Ovary (tissue), 10 donors: ENCODE results near the gene EFCAB14. TPM values are rescaled to one million over a fixed set of nuclear protein-coding genes. Genes with fewer than 3 reads are reported as not detected.
A peak's percentile ranks its signal among the peaks of the same experiment; 100 is the strongest.

Experiments used
- DNase-seq, 5 donors: peaks; one replicate each; pipeline ENCODE4 v3.0.0-alpha.2; 2019 to 2020
- H3K27ac ChIP-seq, 2 donors: fragments of 200-600 bp; one replicate each; pipeline versions ENCODE4 v1.5.1 to v1.8.0; 2019 to 2022
- H3K27me3 ChIP-seq: fragments of 200-600 bp; one replicate; pipeline ENCODE4 v1.8.0; 2022
- H3K36me3 ChIP-seq: fragments of 200-600 bp; sonication (generic); one replicate; pipeline ENCODE4 v1.5.1; 2019
- H3K4me1 ChIP-seq: one replicate; pipeline ENCODE4 v1.8.1; 2013; ENCODE audit warnings: mild to moderate bottlenecking, moderate library complexity; ENCODE audit not compliant: insufficient read depth
- H3K4me3 ChIP-seq: fragments of 200-600 bp; sonication (generic); one replicate; pipeline ENCODE4 v1.5.1; 2017
- H3K9me3 ChIP-seq, 2 donors: fragments of 200-600 bp in 1 of 2; sonication (generic) in 1 of 2; one replicate each; pipeline versions ENCODE4 v1.5.1 to v1.8.1; 2013 to 2019; ENCODE audit warnings: mild to moderate bottlenecking in 1 of 2, moderate library complexity in 1 of 2
- CTCF ChIP-seq, 3 donors: fragments of 450-650 bp in 2 of 3; fragments of 200-600 bp in 1 of 3; IDR thresholded peaks; one replicate each; pipeline versions ENCODE4 v1.5.1 to v1.8.0; 2016 to 2022; ENCODE audit warnings: antibody characterized with exemption in 3 of 3, mild to moderate bottlenecking in 1 of 3
- EP300 ChIP-seq: sonication (generic); formaldehyde crosslinking; IDR thresholded peaks from one replicate; pipeline ENCODE4 v1.6.1; 2017; ENCODE audit warnings: antibody characterized with exemption
- POLR2A ChIP-seq: fragments of 450-650 bp; IDR thresholded peaks from one replicate; pipeline ENCODE4 v1.6.1; 2017; ENCODE audit warnings: antibody characterized with exemption, mild to moderate bottlenecking, moderate library complexity
- WGBS, 3 donors: extraction: QIAGEN DNeasy Blood & Tissue Kit in 1 of 3; methylation state at CpG; one replicate each; pipeline versions ENCODE4 v1.1.5 to v1.1.7; 2013 to 2017; 5-methylcytosine and 5-hydroxymethylcytosine counted together
- intact Hi-C, 4 donors: fragments of 100-400 bp; cut with DNase I; formaldehyde crosslinking; loops; one replicate each; pipeline versions ENCODE4 v1.11.0 to v1.15.1; 2022 to 2023
- long read RNA-seq, 3 donors: library from polyadenylated mRNA in 2 of 3; unstranded in 2 of 3; transcript quantifications; one replicate each; pipeline ENCODE4 v2.0.0 and lab custom pipeline, GENCODE V29; 2021 to 2026
- polyA plus RNA-seq, 2 donors: library from polyadenylated mRNA; stranded (reverse); fragments of 200-250 nt in 1 of 2; fragments of 350-450 nt in 1 of 2; fragmentation: Illumina TruSeq in 1 of 2; extraction: RNeasy Lipid Tissue Mini Kit (QIAGEN cat#74804) in 1 of 2; gene quantifications; one replicate each; pipeline ENCODE4 v1.2.3, GENCODE V29; 2013 to 2014
- total RNA-seq, 7 donors: library from RNA; depleted of rRNA in 2 of 7; stranded (reverse); fragments of >200 nt in 2 of 7; fragmentation: NEBNext Ultra II Directional in 3 of 7; extraction: Animal tissue kit (Norgen Biotek cat#: 25700) in 3 of 7; gene quantifications; one replicate each; pipeline versions ENCODE4 v1.1.0 to v1.2.4, GENCODE V29; 2016 to 2023
- donor health status: DM: no; HTN: no; CAD: no; lungs with moderate emphysema.
- donor health status: DM: no; HTN: no; CAD: no.
- donor health status: Bipolar disorder and iron deficiency.
- donor health status: DM: yes; HTN: yes; CAD: no.
- donor health status: DM: no; HTN: no; CAD: no.
- donor health status: DM: yes; HTN: yes; CAD: no.

Gene EFCAB14
- total RNA-seq (10 to 100 TPM; 48.6 to 87.8 (median 77.4) TPM), polyA plus RNA-seq (10 to 100 TPM; 31.7 to 99.2 TPM)
- long read RNA-seq, donor 1, full-length matches to known transcripts: 105 of 283 reads
- long read RNA-seq, donor 1, partial matches to known transcripts: 122 of 283 reads
- long read RNA-seq, donor 1, other reads (novel, unspliced or antisense): 56 of 283 reads
- long read RNA-seq, donor 2, full-length matches to known transcripts: 7 of 17 reads
- long read RNA-seq, donor 2, partial matches to known transcripts: 10 of 17 reads
- long read RNA-seq, donor 2, other reads (novel, unspliced or antisense): 0 of 17 reads
- long read RNA-seq, donor 3, full-length matches to known transcripts: 104 of 149 reads
- long read RNA-seq, donor 3, partial matches to known transcripts: 11 of 149 reads
- long read RNA-seq, donor 3, other reads (novel, unspliced or antisense): 34 of 149 reads

- H3K4me3 ChIP-seq: peak within 1 kb of the TSS; percentile 96
- no peaks in the 10 kb centered on the region for H3K9me3 ChIP-seq
- H3K36me3 ChIP-seq: no peaks in the 10 kb centered on the region
- 0% methylated on average over 77 to 85 of the region's 85 CpGs for WGBS, 3 donors
- TF ChIP-seq POLR2A (peak; percentile 58), CTCF (IDR thresholded peaks at IDR 0.05) (no peak)
- DNase-seq: peak; percentile 93 to 98 (median 96)
- H3K4me1 ChIP-seq: peaks cover 6% of the 10 kb centered on the region
- intact Hi-C loops: no loop called here
- peak within 1 kb of the TSS; percentile 61 to 74 for H3K27ac ChIP-seq
- no peaks in the 10 kb centered on the region for H3K27me3 ChIP-seq
Observed at GRCh38 chr1:46718727-46719622, at the start of gene EFCAB14. Gene EFCAB14 (minus strand): TSS chr1:46719114. CDS start chr1:46718087, 1,027 bp downstream.

- H3K9me3 ChIP-seq: no peaks in the 10 kb centered on the region
- intact Hi-C loops: no loop called here
- no peak for DNase-seq
- no peaks in the 10 kb centered on the region for H3K4me1 ChIP-seq
- H3K4me3 ChIP-seq: no peak overlapping the region
- no peaks in the 10 kb centered on the region for H3K36me3 ChIP-seq
- 67 to 91% (median 75%) methylated on average over 5 of the region's 5 CpGs for WGBS, 3 donors
- H3K27me3 ChIP-seq: no peaks in the 10 kb centered on the region
- TF ChIP-seq CTCF (IDR thresholded peaks at IDR 0.05): no peak
- no peak for TF ChIP-seq EP300
- no peak for TF ChIP-seq POLR2A
- H3K27ac ChIP-seq: no peak overlapping the region
Observed at GRCh38 chr1:46768445-46768844, 49.5 kb upstream of the EFCAB14 start.

GRCh38 chr1:46767649-46768282 lies 48.9 kb upstream of the EFCAB14 start:
- intact Hi-C loops: no loop called here
- Histone ChIP-seq H3K27ac (no peak overlapping the region), H3K4me1 (no peaks in the 10 kb centered on the region), H3K27me3 (no peaks in the 10 kb centered on the region), H3K9me3 (no peaks in the 10 kb centered on the region), H3K4me3 (no peak overlapping the region), H3K36me3 (no peaks in the 10 kb centered on the region)
- 48 to 64% (median 54%) methylated on average over 4 of the region's 4 CpGs for whole genome bisulfite sequencing, 3 donors
- TF ChIP-seq EP300 (no peak), CTCF (IDR thresholded peaks at IDR 0.05) (no peak), POLR2A (no peak)
- DNase-seq: no peak

GRCh38 chr1:46764402-46764801 lies 45.5 kb upstream of the EFCAB14 start:
- WGBS, 3 donors: 65 to 84% (median 68%) methylated on average over 2 of the region's 2 CpGs
- no peaks in the 10 kb centered on the region for H3K9me3 ChIP-seq
- DNase-seq: no peak
- H3K27me3 ChIP-seq: no peaks in the 10 kb centered on the region
- no peaks in the 10 kb centered on the region for H3K4me1 ChIP-seq
- no peak overlapping the region for H3K4me3 ChIP-seq
- intact Hi-C loops: no loop called here
- H3K36me3 ChIP-seq: no peaks in the 10 kb centered on the region
- H3K27ac ChIP-seq: no peak overlapping the region
- TF ChIP-seq CTCF (IDR thresholded peaks at IDR 0.05): no peak
- no peak for TF ChIP-seq EP300
- no peak for TF ChIP-seq POLR2A
